DMS153 (cell line): ENCODE results near the gene FYN.

ENCODE experiments used
- DNase-seq: peaks from one replicate; lab custom pipeline; 2025; lab: John Stamatoyannopoulos, UW

The FYN gene

DNA sequence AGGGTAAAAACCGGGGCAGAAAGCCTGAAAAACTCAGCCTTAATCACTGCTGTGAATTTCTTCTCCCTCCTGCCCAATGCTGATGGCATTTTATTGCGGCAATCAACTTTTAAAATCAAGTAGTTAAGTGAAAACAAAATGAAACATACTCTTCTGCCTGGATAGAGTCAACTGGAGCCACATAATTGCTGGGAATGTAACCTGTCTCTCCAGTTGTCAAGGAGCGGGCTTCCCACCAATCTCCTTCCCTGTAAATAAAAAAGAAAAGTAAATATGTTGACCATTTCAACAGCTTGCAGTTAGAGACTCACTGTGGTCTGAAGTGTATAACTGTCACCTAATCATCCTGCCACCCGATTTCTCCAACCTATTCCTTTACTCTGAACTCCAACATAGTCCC is 165.5 kb downstream of the FYN start:
- DNase-seq, result no peak

DNA sequence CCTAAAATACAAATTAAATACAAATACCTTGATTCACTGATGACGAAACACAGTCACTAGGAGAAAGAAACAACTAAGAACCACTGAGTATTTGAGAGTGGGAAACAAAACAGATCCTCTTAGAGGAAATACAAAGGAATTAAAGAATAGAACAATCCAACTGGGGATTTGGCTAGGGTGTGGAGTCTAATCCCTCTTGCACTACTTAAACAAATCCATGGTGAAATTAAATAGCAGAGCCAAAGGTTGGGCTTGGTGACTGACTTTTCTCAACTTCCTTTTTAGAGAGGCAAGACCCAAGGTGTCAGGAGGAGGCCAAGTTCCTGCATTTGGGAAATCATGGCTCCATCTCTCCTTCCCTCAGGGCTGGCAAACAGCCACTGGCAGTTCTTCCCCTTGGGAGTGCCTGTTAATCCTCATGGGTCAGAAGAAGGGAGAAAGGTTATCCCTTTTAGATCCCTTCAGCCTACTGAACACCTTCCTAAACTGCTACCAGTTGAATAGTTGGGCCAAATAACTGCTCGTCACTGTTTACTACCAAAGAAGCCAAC is 166.3 kb downstream of the FYN start:
- DNase-seq, result no peak

DNA sequence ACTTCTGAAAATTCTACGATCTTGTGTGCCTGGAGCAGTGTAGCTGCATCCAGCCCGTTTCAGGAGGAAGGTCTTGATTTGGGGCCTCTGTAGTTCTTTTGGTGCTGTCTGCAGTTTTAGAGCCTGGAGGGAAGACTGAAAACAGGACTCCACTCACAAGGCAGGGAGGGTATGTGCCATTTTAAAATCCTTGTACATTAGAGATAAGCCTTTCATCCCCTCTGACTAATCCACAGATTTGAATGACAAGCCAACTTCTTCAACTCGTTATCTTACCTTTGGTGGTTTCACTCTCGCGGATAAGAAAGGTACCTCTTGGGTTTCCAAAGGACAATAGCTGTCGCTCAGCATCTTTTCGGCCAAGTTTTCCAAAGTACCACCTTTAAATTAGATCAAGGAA is 169.5 kb downstream of the FYN start:
- no peak for DNase-seq

DNA sequence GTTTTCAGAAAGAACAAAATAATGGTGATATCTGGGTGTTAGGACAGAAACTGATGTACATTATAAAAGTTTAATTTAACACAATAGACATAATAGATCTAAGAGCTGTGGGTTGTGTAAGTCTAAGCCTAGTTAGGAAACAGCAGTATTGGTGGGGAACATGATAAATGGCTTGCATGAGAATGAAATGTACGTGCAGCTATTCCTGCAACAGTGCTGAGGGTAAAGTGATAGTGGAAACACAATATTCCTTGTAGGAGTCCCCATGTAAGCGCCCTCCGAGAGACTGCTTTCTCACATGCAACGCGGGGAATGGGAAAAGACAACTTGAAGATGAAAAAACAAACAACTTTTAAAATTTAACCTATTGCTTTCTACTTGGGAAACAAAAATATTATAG is 171.0 kb downstream of the FYN start:
- no peak for DNase-seq

DNA sequence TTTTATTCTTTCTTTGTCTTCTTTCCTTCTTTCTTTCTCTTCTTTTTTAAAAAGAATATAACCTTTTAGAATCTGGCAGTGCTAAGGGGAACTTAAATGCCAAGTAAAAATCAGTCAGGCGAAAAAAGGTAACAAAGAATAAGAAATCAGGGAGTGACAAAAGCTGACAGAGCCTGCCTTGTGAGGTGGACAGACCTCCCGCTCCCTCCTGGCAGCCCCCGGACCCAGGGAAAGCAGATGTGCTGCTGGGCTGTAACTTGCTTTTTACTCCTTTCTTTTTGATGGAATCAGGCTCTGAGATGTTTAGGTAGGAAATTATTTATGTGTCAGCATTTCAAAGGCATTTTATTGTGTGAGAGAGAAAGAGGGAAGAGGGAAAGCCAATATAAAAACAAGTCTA is 172.1 kb downstream of the FYN start:
- no peak for DNase-seq

DNA sequence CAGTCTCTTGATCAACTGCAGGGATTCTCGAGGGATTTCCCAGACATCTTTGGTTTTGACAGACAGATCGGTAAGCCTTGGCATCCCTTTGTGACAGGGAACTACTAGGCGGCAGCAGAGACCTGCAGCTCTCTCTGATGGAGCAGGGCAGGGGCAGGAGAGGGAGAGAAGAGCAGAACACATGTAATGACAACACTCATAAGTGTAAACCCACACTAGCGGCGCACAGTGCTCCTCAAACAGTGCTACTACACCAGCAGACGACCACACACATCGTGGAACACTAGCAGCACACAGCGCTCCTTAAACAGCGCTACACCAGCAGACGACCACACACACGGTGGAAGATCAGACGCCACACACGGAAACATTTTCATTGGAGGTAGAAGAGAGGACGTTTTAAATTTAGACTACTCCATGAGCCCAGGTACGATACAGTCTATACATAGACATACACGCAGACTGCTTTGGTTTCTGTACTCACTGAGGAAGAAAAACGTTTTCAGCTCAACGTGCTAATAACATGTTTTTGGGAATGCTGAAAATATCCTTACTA is 173.0 kb downstream of the FYN start:
- no peak for DNase-seq

DNA sequence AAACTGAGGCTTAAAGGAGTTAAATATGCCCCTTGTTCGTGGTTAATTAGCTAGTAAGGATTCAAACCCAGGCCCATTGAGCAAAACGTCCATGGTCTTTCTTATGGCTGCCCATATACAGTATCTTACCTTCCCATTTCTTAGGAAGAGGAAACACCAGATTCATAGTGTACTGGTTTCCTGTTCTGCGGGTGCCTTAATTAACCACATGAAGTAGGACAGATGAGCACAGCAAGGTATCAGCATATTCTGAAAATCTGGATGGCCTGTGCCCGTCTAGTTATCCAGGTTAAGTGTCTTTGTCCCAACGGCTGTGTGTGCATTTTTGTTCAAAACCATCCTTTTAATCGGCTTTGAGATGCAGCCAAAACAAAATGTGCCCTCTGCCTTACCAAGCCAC is 174.1 kb downstream of the FYN start:
- DNase-seq, result no peak

DNA sequence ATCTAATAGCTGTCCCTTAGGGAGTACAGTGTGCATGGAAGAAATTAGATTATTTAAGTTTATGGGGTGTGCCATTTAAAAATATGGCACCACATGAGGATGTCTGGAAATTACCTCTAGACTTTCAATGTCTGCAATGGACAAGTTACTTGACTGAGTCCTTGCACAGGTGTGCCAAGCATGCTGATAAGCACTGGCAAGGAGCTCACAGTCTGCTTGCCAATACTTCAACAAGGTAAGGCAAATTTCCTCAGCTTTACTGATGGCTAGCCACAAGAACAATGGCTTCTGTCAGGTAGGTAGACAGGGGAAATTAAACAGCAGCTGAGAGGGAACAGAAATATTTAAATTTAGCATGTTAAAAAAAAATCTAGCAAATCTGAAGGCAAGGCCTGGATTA is 176.4 kb downstream of the FYN start:
- DNase-seq, result no peak

DNA sequence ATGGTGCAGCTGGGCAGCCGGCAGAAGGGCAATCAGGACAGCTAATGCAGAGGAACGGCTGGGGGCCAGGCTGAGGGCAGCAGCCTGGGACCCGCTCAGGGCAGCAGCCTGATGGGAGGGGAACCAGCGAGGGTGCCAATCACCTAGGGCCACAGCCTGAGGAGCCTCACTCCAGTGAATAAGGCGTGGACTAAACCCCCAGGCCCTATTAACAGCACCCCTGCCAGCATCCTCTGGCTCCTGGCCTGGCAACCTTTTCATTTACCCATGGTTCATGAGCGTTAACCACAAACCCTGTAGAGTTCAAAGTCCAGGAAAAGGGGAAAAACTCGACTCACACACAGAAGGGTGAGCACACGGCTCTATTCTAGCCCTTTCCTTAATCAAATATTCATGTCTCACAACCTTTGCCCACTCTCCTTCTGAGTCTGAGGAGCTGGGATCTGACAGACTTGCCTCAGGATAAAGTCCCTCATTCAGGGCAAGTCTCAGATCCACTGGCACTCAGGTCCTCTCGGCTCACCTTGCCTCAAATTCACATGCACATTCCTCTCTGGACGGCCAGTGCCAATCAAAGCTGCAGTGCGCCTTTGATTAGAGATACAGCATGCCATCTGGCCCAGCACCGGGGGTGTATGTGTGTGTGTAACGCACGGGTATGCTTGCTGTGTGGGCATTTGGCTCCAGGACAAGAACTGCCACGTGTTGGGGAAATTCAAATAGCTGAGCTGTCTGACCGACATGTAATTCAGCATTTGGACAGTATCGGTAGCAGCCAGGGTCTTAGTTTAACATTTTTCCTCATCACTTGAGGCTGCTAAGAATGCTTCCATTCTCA is 180.7 kb downstream of the FYN start:
- DNase-seq, result no peak

DNA sequence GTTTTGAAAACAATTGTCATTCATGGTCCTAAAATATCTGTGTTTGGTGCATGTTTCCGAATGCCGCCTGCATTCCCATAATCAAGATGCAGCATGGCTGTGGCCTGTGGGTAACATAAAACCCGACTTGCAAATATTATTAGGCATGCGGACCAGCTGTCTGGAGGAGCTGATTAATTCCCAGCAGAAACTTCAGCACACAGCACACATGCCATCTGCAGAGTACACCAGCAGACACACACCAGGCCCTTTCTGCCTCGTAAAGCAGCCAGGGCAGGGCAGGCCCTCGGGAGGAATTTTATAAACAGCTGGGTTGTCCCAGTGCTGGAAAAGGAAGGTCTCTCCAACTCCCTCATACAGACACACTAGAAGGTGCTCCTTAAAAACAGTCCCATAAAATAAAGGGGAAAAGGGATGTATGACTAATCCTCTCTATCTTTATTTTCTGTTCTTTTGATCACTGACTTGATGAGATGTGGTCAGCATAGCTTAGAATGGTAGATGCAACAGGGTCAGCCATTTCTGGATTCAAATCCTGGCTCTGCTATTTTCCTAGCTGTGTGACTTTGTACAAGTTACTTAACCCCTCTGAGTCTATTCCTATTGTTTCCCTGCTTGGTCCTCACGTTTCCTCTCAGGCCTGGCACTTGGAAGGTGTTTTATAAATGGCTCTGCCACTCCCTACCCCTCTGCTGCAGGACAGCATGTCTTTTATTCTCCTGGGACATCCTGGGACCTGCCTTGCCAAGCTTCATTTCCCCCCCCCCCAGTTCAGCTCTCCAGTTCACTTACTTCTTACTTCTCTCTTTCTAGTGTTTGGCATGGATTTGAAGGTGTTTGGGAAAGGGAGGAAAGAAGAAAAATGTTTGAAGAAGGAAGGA is 181.7 kb downstream of the FYN start:
- no peak for DNase-seq

DNA sequence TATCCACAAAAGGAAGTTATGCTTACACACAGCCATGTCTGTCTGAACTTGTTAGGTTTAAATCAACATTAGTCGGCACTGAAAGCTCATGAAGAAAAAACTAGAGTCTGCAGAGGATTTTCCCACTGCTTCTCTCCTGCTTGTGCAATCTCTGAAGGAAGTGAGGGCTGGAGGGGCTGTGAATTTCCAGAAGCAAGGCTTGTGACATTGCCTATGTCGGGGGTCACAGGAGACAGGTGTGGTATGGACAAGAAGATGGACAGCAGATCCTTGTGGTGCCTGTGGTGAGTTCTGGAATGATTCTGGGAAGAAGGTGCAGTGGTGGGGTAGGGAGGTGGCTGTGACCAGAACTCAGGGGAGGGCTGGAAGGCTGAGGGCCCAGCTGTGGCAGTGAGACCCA is 183.3 kb downstream of the FYN start:
- DNase-seq, result no peak

DNA sequence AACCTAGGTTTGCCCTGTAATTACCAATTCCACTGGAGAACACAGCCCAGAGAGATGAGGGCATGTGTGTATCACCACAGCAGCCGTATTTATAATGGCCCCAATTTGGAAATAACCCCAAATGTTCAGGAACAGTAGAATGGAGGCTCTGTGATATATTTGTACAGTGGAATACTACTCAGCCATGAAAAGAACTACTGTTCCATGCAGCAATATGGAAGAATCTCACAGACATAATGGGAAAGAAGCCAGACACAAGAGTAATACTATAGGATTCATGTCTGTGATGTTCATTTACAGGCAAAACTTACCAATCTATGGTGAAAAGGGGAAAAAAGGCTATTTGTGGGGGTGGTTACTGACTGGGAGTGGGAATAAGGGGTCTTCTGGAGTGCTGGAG is 183.8 kb downstream of the FYN start:
- DNase-seq, result no peak

DNA sequence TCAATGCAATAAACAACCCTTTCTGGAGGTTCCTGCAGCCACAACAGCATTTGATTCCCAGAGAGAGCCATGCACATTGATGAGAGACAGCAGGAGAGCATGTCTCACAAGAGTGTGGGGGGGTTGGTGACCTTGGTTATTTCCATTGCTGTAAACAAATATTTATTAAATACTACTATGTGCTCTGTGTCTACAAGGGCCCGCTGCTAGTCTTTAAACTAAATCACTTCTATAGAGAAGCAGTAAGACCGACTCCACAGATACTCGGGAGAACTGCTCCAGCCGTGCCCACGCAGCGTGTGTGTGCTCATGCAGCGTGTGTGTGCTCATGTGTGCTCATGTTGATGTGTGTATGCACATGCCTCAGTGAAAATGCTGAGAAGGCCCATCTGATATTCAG is 184.9 kb downstream of the FYN start:
- no peak for DNase-seq

DNA sequence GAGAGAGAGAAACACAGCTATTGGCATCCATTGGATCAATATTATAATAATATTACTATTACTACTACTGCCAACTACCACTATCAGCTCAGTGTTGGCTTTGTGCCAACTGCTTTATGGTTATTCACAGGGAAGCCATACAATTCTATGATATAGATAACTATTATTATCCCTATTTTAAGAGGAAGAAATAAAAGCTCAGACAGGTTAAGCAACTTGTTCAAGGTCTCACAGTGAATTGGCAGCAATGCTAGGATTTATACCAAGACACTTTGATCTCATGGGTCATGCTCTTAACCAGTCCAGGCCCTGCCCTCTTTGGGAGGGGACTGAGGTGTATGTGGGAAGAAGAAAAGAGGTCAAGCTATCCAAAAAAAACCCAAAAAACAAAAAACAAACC is 185.6 kb downstream of the FYN start:
- DNase-seq, result no peak

DNA sequence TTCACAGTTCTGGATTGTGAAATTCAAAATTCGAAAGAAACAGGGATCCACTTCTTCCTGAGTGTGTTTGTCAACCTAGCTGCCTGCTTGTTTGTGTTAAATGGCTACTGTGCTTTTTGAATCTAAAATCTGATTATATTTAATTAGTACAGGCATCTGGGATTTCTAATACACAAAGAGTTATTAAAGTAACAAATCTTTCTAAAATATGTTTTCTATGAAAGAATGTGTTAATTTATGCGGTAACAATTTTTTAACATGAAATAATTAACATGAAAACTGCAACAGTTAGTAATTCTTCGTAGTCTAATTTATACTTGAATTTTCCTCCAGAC is 186.4 kb downstream of the FYN start:
- DNase-seq, result no peak

DNA sequence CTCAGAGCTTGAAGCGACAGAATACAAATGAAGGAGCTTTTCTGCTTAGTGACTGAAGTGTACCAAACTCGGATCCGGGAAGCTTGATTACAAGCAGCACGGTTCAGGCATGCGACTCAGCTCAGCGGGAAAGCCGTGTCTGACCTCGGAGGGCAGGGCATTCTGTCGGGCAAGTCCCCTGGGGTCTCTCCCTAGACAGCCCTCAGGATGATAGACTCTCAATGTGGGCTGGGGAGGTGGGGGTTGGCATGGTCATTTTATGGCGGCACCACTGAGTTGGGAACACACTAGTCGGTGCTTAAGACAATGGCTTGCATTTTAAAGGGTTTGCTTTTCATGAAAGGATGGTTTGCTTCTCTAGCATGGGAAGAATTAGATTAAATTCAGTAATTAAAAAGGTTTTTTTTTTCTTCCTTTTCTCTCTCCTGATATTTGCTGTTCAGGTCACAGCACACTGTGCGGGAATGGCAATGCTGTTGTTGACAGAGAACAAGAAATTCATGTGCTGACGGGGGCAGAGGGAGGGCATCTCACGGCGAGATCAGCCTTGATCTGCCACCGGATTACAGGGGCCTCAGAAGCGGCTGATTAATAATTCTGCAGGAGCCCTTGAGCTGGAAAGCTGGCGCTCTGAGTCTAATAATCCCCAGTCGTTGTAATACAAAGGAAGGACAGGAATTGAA is 186.9 kb downstream of the FYN start:
- peak; percentile 23 for DNase-seq

DNA sequence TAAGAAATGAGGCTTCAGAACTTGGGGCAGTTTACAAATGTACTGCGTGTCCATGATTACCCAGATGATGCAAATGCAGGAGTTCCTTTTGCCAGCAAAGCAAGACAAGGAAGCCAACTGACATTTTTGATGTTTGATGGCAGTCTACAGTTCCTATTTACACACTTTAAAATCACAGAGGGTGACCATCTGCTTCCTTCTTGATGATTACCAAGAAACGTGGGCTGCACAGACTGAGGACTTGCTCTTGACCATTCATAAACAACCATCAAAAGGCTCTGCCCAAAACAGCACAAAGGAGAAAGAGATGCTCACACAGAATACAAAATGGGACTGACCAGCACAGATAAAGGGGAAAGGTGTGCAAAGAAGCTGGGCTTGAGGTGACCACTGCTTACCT is 187.7 kb downstream of the FYN start:
- peak; percentile 26 for DNase-seq

DNA sequence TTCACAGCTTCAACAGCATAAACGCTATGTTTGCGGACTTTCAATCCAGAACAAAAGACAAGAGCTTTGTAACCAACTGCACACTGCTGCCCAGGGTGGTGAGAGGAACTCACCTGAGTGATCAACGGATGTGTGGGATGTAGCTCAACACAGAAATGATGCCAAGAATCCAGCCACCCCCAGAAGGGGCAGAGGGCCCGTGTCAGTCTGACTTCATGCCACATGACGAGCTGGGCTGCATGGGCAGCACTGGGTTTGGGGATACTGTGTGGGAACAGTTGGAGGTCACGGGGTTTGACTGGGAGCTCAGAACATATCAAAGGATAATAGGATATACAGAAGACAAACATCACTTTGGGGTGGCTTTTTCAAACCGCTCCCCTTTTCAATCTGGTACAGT is 188.2 kb downstream of the FYN start:
- peak; percentile 46 for DNase-seq

DNA sequence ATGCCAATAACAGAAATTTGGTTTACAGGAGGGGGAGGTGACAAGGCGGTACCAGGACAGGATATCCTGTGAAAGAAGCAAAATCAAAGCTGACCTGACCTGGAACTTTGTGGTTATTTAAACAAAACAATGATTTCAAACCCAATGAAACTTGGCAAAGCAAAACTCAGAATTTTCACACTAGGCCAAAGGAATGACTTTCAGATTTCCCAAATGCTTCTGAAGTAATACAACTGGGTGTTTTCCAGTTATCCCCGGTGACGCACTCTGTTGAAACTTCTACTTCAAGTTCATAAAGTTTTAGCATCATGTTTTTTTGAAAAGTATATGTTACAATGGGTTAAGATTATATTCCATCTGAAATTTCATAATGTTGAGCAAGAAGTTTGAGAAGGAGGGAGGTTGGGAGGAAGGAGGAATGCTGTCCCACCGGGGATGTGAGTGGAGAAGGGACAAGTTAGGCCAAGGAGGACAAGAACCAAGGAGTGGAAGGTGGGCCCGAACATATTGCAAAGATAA is 189.4 kb downstream of the FYN start:
- no peak for DNase-seq

DNA sequence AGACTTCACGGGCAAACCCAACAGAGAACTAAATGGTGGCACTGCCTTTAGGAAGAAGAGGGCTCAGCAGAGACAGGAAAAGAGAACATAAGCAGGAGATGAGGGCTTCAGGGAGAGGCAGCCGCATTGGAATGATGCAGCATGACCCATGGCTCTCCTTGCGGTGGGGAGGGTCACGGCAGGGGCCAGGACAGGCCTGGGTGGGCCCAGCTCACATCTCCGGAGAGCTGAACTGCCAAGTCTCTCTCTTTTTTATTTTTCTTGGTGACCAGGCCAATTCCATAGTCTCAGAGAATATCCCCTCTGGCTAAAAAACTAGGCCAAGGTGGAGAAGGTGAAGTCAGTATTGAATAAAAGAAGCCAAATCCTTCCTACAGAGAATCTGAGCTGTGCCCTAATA is 190.1 kb downstream of the FYN start:
- no peak for DNase-seq

DNA sequence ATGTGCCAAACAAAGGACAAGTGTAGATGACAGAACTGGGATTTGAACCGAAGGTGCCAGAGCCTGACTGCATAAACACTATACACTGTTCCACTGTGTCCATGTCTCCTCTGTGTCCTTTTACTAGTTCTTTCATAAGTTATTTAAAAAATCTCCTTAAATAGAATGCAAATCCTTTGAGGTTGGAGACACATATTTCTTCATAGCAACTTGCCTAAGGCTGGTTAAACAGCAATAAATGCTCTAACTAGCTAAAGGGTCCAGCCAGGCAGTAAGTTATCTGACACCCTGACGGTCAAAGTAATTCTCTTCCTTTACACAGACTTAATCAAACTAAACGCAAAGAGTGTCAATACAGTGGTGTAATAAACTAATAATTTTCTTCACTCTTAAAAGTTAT is 191.4 kb downstream of the FYN start:
- no peak for DNase-seq
